Neural cell (in vitro differentiated cells): ENCODE results near the gene CST6. TPM values are rescaled to one million over a fixed set of nuclear protein-coding genes. Genes with fewer than 3 reads are reported as not detected.

Experiments
- H2AFZ ChIP-seq: fragments of 200-600, 300-800 bp; sonication (generic), shearing (Covaris generic); 2 replicates; pipeline ENCODE4 v1.6.0; 2014; ENCODE audit warnings: low read depth, mild to moderate bottlenecking, antibody characterized with exemption, low read length, moderate library complexity
- H3F3A ChIP-seq: fragments of 200-600 bp; shearing (Covaris generic); 2 replicates; pipeline ENCODE4 v1.6.1; 2016; ENCODE audit warnings: mild to moderate bottlenecking, moderate library complexity, mixed read lengths, antibody characterized with exemption, low read length; ENCODE audit not compliant: insufficient read depth, poor library complexity, severe bottlenecking
- H3K27ac ChIP-seq: fragments of 200-600, 300-800 bp; sonication (generic), shearing (Covaris generic); 2 replicates; pipeline ENCODE4 v1.5.1; 2014; ENCODE audit warnings: mild to moderate bottlenecking, low read length, moderate library complexity
- H3K27me3 ChIP-seq: fragments of 300-800, 200-600 bp; sonication (generic), shearing (Covaris generic); 2 replicates; pipeline ENCODE4 v1.6.0; 2014; ENCODE audit warnings: mild to moderate bottlenecking, low read depth, low read length, moderate library complexity; ENCODE audit not compliant: insufficient read depth
- H3K36me3 ChIP-seq: fragments of 300-800, 200-600 bp; sonication (generic), shearing (Covaris generic); 2 replicates; pipeline ENCODE4 v1.5.1; 2014; ENCODE audit warnings: mild to moderate bottlenecking, antibody characterized with exemption, low read length, moderate library complexity; ENCODE audit not compliant: insufficient read depth
- H3K4me2 ChIP-seq: fragments of 300-800, 200-600 bp; sonication (generic), shearing (Covaris generic); 2 replicates; pipeline ENCODE4 v1.6.0; 2014; ENCODE audit warnings: mild to moderate bottlenecking, low read length
- H3K4me3 ChIP-seq: fragments of 300-800, 200-600 bp; sonication (generic), shearing (Covaris generic); 2 replicates; pipeline ENCODE4 v1.5.1; 2014; ENCODE audit warnings: mild to moderate bottlenecking, low read length, moderate library complexity
- H3K79me2 ChIP-seq: fragments of 200-600 bp; shearing (Covaris generic); replicated peaks from 2 replicates; pipeline ENCODE4 v1.6.0; 2014; ENCODE audit warnings: mild to moderate bottlenecking, low read length, moderate library complexity; ENCODE audit not compliant: insufficient read depth
- H3K9ac ChIP-seq: fragments of 300-800, 200-600 bp; sonication (generic), shearing (Covaris generic); 2 replicates; pipeline ENCODE4 v1.6.1; 2016; ENCODE audit warnings: mild to moderate bottlenecking, low read length, mixed read lengths
- H3K9me2 ChIP-seq: fragments of 200-600 bp; shearing (Covaris generic); 2 replicates; pipeline ENCODE4 v1.6.1; 2016; ENCODE audit warnings: mild to moderate bottlenecking, low read length, mixed read lengths; ENCODE audit not compliant: insufficient read depth
- H3K9me3 ChIP-seq: fragments of 200-600, 300-800 bp; sonication (generic), shearing (Covaris generic); 2 replicates; pipeline ENCODE4 v1.6.1; 2016; ENCODE audit warnings: mild to moderate bottlenecking, mixed run types, low read length, moderate library complexity, mixed read lengths
- H4K20me1 ChIP-seq: fragments of 200-600 bp; shearing (Covaris generic); 2 replicates; pipeline ENCODE4 v1.6.1; 2016; ENCODE audit warnings: mild to moderate bottlenecking, mixed run types; ENCODE audit not compliant: insufficient read depth
- EP300 ChIP-seq: fragments of 450-650 bp; conservative IDR thresholded peaks from 2 replicates; pipeline ENCODE4 v1.6.1; 2014; ENCODE audit warnings: antibody characterized with exemption, mild to moderate bottlenecking, moderate library complexity; ENCODE audit not compliant: poor library complexity, severe bottlenecking
- EZH2 ChIP-seq: fragments of 200-600, 300-800 bp; shearing (Covaris generic), sonication (generic); IDR thresholded peaks from 2 replicates; pipeline ENCODE4 v1.6.1; 2014; ENCODE audit warnings: antibody characterized with exemption, low read length, borderline replicate concordance, mild to moderate bottlenecking; ENCODE audit not compliant: insufficient read depth, poor library complexity, severe bottlenecking
- MXI1 ChIP-seq: fragments of 450-650 bp; conservative IDR thresholded peaks from 2 replicates; pipeline ENCODE4 v1.6.1; 2014; ENCODE audit warnings: antibody characterized with exemption, mild to moderate bottlenecking; ENCODE audit not compliant: poor library complexity, severe bottlenecking
- POLR2AphosphoS5 ChIP-seq: IDR thresholded peaks from 2 replicates; pipeline ENCODE4 v1.6.1; 2012
- RAD21 ChIP-seq: fragments of 450-650 bp; conservative IDR thresholded peaks from 2 replicates; pipeline ENCODE4 v1.6.1; 2014; ENCODE audit warnings: antibody characterized with exemption, mild to moderate bottlenecking, moderate library complexity
- SMC3 ChIP-seq: fragments of 450-650 bp; conservative IDR thresholded peaks from 2 replicates; pipeline ENCODE4 v1.6.1; 2014; ENCODE audit warnings: antibody characterized with exemption, mild to moderate bottlenecking, moderate library complexity; ENCODE audit not compliant: poor library complexity
- TAF1 ChIP-seq: IDR thresholded peaks from 2 replicates; pipeline ENCODE4 v1.6.1; 2012; ENCODE audit warnings: low read depth
- polyA plus RNA-seq: library from polyadenylated mRNA; depleted of rRNA; stranded (reverse); fragments of >200 nt; gene quantifications from 2 replicates; pipeline ENCODE4 v1.2.3, GENCODE V29; 2014
- TF ChIP-seq, protein P1 (sequence below): IDR thresholded peaks from 2 replicates; pipeline ENCODE4 v1.6.1; 2012; ENCODE audit warnings: borderline replicate concordance
- TF ChIP-seq, protein P2 (sequence below): fragments of 450-650 bp; IDR thresholded peaks from 2 replicates; pipeline ENCODE4 v1.5.1; 2014; ENCODE audit warnings: antibody characterized with exemption, mild to moderate bottlenecking, moderate library complexity; ENCODE audit not compliant: poor library complexity, severe bottlenecking

The CST6 gene
- polyA plus RNA-seq, 1 donor from 2014 or later: not detected

DNA sequence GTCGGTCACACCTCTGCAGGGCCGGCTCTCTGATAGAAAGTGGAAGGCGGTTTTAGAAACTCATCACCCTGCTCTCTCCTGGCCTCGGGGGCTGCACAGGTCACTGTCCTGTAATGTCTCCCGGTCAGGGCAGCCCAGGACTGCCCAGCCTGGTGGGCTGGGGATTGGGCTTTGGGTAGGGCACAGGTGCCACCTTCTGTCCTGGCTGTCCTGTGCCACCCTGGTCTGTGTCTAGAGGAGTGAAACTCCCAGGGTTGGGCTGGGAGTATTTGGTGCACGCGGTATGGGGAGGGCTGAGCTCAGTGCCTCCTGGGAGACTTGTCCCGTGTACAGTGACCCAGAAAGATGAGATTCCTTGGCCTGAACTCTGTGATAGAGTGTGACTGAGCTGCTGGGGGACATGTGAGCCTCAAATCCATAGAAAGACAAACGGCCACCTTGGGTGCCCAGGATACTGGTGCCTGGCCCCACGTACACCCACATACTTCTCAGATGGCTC is 32.5 kb upstream of the CST6 start:
- Histone ChIP-seq H3K9me3 (no peaks in the 10 kb centered on the region), H3K36me3 (no peaks in the 10 kb centered on the region)

DNA sequence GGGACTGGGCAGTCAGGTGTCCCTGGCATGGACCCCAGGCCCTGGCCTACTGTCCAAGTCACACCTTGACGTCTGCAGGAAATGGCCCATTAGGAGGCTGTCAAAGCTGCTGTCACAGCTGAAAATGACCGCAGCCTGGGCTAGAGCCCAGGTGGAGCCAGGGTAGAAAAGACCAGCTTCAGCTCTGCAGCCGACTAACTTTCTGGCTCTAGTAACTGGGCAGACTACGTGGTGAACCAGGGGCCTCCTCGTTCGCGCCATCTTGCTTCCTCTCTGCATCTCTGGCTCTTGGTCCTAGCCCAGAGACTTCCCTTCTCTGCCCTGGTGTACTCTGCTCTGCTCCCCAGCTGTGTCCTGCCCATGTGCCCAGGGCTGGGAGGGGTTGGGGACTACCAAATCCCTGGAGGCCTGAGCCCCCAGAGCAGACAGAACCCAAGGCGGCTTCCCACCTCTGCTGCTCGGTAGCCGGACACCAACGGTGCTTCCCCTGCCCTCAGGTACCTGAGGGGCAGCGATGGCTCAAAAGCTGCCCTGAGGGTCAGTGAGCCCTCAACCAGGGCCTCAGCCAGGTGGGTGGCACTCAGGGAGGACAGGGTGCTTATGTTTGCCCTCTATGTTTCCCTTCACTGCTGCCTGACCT is 30.6 kb upstream of the CST6 start:
- Histone ChIP-seq H3K4me3 (no peak overlapping the region), H4K20me1 (no peaks in the 10 kb centered on the region), H3K79me2 (no peaks in the 10 kb centered on the region), H3K36me3 (no peaks in the 10 kb centered on the region), H3K27ac (no peak overlapping the region), H3K9ac (no peak overlapping the region), H3K4me2 (no peak overlapping the region), H3K9me3 (no peaks in the 10 kb centered on the region), H3K27me3 (no peaks in the 10 kb centered on the region), H3K9me2 (no peaks in the 10 kb centered on the region), H3F3A (no peaks in the 10 kb centered on the region), H2AFZ (no peak overlapping the region)
- TF ChIP-seq MXI1 (no peak), SMC3 (no peak), EZH2 (no peak), RAD21 (no peak), POLR2AphosphoS5 (no peak), EP300 (no peak), TAF1 (no peak)
- TF ChIP-seq, protein P1, sequence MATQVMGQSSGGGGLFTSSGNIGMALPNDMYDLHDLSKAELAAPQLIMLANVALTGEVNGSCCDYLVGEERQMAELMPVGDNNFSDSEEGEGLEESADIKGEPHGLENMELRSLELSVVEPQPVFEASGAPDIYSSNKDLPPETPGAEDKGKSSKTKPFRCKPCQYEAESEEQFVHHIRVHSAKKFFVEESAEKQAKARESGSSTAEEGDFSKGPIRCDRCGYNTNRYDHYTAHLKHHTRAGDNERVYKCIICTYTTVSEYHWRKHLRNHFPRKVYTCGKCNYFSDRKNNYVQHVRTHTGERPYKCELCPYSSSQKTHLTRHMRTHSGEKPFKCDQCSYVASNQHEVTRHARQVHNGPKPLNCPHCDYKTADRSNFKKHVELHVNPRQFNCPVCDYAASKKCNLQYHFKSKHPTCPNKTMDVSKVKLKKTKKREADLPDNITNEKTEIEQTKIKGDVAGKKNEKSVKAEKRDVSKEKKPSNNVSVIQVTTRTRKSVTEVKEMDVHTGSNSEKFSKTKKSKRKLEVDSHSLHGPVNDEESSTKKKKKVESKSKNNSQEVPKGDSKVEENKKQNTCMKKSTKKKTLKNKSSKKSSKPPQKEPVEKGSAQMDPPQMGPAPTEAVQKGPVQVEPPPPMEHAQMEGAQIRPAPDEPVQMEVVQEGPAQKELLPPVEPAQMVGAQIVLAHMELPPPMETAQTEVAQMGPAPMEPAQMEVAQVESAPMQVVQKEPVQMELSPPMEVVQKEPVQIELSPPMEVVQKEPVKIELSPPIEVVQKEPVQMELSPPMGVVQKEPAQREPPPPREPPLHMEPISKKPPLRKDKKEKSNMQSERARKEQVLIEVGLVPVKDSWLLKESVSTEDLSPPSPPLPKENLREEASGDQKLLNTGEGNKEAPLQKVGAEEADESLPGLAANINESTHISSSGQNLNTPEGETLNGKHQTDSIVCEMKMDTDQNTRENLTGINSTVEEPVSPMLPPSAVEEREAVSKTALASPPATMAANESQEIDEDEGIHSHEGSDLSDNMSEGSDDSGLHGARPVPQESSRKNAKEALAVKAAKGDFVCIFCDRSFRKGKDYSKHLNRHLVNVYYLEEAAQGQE: no peak
- TF ChIP-seq, protein P2, sequence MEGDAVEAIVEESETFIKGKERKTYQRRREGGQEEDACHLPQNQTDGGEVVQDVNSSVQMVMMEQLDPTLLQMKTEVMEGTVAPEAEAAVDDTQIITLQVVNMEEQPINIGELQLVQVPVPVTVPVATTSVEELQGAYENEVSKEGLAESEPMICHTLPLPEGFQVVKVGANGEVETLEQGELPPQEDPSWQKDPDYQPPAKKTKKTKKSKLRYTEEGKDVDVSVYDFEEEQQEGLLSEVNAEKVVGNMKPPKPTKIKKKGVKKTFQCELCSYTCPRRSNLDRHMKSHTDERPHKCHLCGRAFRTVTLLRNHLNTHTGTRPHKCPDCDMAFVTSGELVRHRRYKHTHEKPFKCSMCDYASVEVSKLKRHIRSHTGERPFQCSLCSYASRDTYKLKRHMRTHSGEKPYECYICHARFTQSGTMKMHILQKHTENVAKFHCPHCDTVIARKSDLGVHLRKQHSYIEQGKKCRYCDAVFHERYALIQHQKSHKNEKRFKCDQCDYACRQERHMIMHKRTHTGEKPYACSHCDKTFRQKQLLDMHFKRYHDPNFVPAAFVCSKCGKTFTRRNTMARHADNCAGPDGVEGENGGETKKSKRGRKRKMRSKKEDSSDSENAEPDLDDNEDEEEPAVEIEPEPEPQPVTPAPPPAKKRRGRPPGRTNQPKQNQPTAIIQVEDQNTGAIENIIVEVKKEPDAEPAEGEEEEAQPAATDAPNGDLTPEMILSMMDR: no peak

More for the DNA sequence above, 32.5 kb upstream of the CST6 start:
- Histone ChIP-seq H3K4me2 (no peak overlapping the region), H3K27me3 (no peaks in the 10 kb centered on the region), H3F3A (no peaks in the 10 kb centered on the region), H3K4me3 (no peak overlapping the region), H3K27ac (no peak overlapping the region), H3K9me2 (no peaks in the 10 kb centered on the region), H3K9ac (no peak overlapping the region), H3K79me2 (no peaks in the 10 kb centered on the region), H4K20me1 (no peaks in the 10 kb centered on the region), H2AFZ (no peak overlapping the region)
- TF ChIP-seq MXI1: no peak
- TF ChIP-seq RAD21: no peak
- no peak for TF ChIP-seq POLR2AphosphoS5
- TF ChIP-seq EP300: no peak
